HFF-Myc (cell line): Measurements from ENCODE around the gene GCNT3.

Experiments used
- DNase-seq: peaks from one replicate; pipeline ENCODE4 v3.0.0-alpha.2; 2011; ENCODE audit warnings: low read depth; ENCODE audit errors: extremely low read depth
- H3K4me3 ChIP-seq: replicated peaks from 2 replicates; pipeline ENCODE4 v1.5.1; 2011; ENCODE audit warnings: low read depth, mild to moderate bottlenecking, control low read depth, low read length
- CTCF ChIP-seq: IDR thresholded peaks from 2 replicates; pipeline ENCODE4 v1.5.1; 2012; ENCODE audit warnings: mild to moderate bottlenecking, low read depth, low read length, control low read depth; ENCODE audit errors: missing control alignments

GCNT3 gene

GRCh38 chr15:59571606-59572005, 40.0 kb upstream of the GCNT3 start:
- TF ChIP-seq CTCF: no peak
- H3K4me3 ChIP-seq: no peak overlapping the region
- DNase-seq: no peak

- H3K4me3 ChIP-seq: no peak overlapping the region
- no peak for TF ChIP-seq CTCF
- DNase-seq: no peak
Measured at GRCh38 chr15:59583088-59583487, 28.5 kb upstream of the GCNT3 start.

DNA sequence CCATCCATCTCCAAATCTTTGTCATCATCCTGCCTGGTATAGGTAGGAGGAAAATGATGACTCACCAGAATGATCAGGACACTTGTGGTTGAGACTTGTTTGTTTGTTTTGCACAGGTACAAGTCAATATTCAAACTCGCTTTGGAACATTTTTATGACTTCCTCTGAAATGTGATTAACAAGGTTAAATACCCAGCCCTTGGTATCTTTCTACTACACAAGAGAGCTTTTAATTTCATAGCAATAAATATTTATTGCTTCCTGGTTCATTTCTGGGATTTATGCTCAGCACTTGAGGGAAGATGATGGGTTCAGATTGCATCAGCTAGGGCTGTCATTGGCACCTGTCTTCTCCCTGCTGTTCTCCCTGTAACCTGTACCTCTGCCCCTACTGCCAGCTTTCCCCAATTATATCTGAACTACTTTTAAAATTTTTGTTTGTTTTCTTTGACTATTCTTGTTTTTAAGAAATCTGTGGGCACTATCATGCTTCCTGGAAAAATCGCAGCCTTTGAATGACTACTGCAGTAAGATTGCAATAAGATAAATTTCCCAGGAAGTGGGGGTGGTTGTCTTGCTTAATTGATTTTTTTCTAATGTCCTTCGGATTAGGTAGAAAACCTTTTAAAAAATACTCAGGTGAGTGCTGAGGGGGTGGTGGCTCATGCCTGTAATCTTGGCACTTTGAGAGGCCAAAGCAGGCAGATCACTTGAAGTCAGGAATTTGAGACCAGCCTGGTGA, 24.3 kb upstream of the GCNT3 start:
- DNase-seq: no peak
- no peak overlapping the region for H3K4me3 ChIP-seq
- TF ChIP-seq CTCF: no peak

DNA sequence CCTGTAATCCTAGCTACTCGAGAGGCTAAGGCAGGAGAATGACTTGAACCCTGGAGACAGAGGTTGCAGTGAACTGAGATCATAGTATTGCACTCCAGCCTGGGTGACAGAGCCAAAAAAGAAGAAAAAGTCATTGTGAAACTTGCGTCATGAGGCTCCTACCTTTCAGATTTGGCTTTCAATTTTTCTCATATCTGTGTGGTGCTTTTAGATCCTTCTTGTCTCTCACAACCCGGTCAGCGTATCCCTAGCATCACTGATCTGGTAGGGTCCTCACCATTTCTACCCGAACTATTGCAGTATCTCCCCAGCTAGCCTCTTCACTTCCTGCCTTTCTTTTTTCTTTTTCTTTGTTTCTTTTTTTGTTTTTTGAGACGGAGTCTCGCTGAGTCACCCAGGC, 21.6 kb upstream of the GCNT3 start:
- H3K4me3 ChIP-seq: no peak overlapping the region
- TF ChIP-seq CTCF: no peak
- DNase-seq: no peak

- no peak for DNase-seq
- TF ChIP-seq CTCF: no peak
- H3K4me3 ChIP-seq: no peak overlapping the region
Measured at GRCh38 chr15:59591356-59591755, 20.2 kb upstream of the GCNT3 start.

DNA sequence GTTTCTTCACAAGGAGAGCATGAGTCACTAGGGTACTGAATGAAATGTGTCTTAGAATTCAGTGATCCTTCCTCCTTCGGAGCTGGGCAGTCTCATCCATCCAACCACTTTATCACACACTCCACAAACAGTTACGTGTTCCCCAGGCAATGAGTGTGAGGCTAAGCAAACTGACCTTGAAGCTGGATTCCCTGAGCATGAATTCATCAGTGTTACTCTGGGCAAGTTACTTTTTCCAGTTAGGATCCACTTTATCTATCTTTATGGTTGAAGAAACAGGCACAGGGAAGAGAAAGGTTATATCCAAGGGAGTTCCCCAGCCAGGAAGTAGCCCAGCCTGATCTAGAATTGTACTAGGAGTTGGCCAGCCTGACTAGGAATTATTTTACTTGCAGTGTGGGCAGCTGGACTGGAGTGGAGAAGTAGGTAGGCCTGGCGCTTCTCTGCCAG, 17.1 kb upstream of the GCNT3 start:
- H3K4me3 ChIP-seq: no peak overlapping the region
- TF ChIP-seq CTCF: no peak
- no peak for DNase-seq

DNA sequence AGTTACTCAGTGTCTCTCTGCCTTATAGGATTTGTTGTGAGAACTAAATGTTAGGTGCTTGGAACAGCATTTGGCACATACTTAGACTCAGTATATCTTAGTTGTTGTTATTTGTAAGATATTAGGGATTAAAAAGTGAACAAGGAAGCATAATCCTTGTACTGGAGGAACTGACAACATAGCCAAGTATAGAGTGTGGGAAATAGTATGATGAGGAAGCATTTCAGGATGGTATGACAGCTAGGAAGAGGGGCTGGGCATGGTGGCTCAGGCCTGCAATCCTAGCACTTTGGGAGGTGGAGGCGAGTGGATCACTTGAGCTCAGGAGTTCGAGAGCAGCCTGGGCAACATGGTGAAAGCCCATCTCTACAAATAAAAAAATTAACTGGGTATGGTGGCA, 16.6 kb upstream of the GCNT3 start:
- no peak for TF ChIP-seq CTCF
- H3K4me3 ChIP-seq: no peak overlapping the region
- DNase-seq: no peak
